Caco-2 (cell line): ENCODE results near the gene DNAH1. TPM values are rescaled to one million over a fixed set of nuclear protein-coding genes. Genes with fewer than 3 reads are reported as not detected.

Experiments used
- BruUV-seq: library from RNA; stranded (reverse); fragments of 400-500 nt; replicated peaks from 2 replicates; lab custom pipeline; 2021; lab: Mats Ljungman, UMichigan
- CTCF ChIA-PET: fragments of 300-600 bp; sonication (Branson Sonifier 250); formaldehyde crosslinking; loops from one replicate; lab custom pipeline; 2022; ENCODE audit warnings: antibody characterized with exemption; lab: Charles Lee
- POLR2A ChIA-PET: fragments of 300-600 bp; sonication (Branson Sonifier 250); formaldehyde crosslinking; loops from one replicate; lab custom pipeline; 2022; ENCODE audit warnings: antibody characterized with exemption; lab: Charles Lee
- DNase-seq, 2 experiments: peaks; one replicate each; pipeline versions ENCODE4 v3.0.0 to v3.0.0-alpha.2; 2020 to 2022
- H3K27me3 ChIP-seq: replicated peaks from 2 replicates; pipeline ENCODE4 v1.6.0; 2011; ENCODE audit warnings: low read length; ENCODE audit not compliant: control insufficient read depth, insufficient read depth
- H3K36me3 ChIP-seq: 2 replicates; pipeline ENCODE4 v1.5.1; 2011; ENCODE audit warnings: low read length; ENCODE audit not compliant: control insufficient read depth, insufficient read depth
- H3K4me1 ChIP-seq: fragments of 250-450 bp; sonication (Bioruptor Pico); 2 replicates; pipeline ENCODE4 v1.5.1; 2020; ENCODE audit warnings: mild to moderate bottlenecking
- H3K4me3 ChIP-seq: 2 replicates; pipeline ENCODE4 v1.5.1; 2011; ENCODE audit warnings: low read depth, mild to moderate bottlenecking, control low read depth, low read length
- H3K9me3 ChIP-seq: fragments of 250-450 bp; sonication (Bioruptor Pico); 2 replicates; pipeline ENCODE4 v1.5.1; 2020; ENCODE audit warnings: mild to moderate bottlenecking, moderate library complexity
- H3K27ac Mint-ChIP-seq: one replicate; pipeline ENCODE4 v1.8.0; 2022; ENCODE audit warnings: mixed read lengths; ENCODE audit not compliant: unreplicated experiment
- H3K27me3 Mint-ChIP-seq: one replicate; pipeline ENCODE4 v1.8.0; 2022; ENCODE audit warnings: mixed read lengths; ENCODE audit not compliant: insufficient read depth, unreplicated experiment
- H3K36me3 Mint-ChIP-seq: one replicate; pipeline ENCODE4 v1.8.0; 2022; ENCODE audit warnings: mild to moderate bottlenecking, mixed read lengths; ENCODE audit not compliant: insufficient read depth, unreplicated experiment
- H3K4me1 Mint-ChIP-seq: one replicate; pipeline ENCODE4 v1.8.0; 2022; ENCODE audit warnings: low read depth, mixed read lengths; ENCODE audit not compliant: unreplicated experiment
- H3K4me3 Mint-ChIP-seq: one replicate; pipeline ENCODE4 v1.8.0; 2022; ENCODE audit warnings: mild to moderate bottlenecking, moderate library complexity, mixed read lengths; ENCODE audit not compliant: unreplicated experiment
- H3K9me3 Mint-ChIP-seq: one replicate; pipeline ENCODE4 v1.8.0; 2022; ENCODE audit warnings: mixed read lengths; ENCODE audit not compliant: unreplicated experiment
- CTCF ChIP-seq, 2 experiments: fragments of 200-600 bp in 1 of 2; IDR thresholded peaks; 1 replicate in 1 of 2; 2 replicates in 1 of 2; pipeline versions ENCODE4 v1.5.1 to v1.8.0; 2011 to 2022; ENCODE audit warnings: antibody characterized with exemption in 1 of 2, control low read depth in 1 of 2, inconsistent platforms in 1 of 2, low read depth in 1 of 2, low read length in 1 of 2, mild to moderate bottlenecking in 1 of 2, moderate library complexity in 1 of 2; ENCODE audit not compliant: insufficient read depth in 1 of 2, severe bottlenecking in 1 of 2, unreplicated experiment in 1 of 2
- intact Hi-C: fragments of 100-400 bp; cut with micrococcal nuclease; formaldehyde crosslinking; loops from one replicate; pipeline ENCODE4 v1.10.0; 2022; ENCODE audit not compliant: unreplicated experiment
- total RNA-seq: library from RNA; stranded (reverse); gene quantifications from 2 replicates; pipeline ENCODE4 v1.2.3, GENCODE V29; 2022

DNAH1 gene
- total RNA-seq, 1 experiment from 2014 or later = 4.1 TPM

GRCh38 chr3:52345521-52346109 is 29.5 kb downstream of the DNAH1 start:
- Mint-ChIP-seq H3K4me3 (no peak overlapping the region), H3K4me1 (no peaks in the 10 kb centered on the region), H3K36me3 (no peaks in the 10 kb centered on the region), H3K27me3 (no peaks in the 10 kb centered on the region), H3K27ac (no peak overlapping the region), H3K9me3 (no peaks in the 10 kb centered on the region)
- Histone ChIP-seq H3K36me3 (no peaks in the 10 kb centered on the region), H3K27me3 (no peaks in the 10 kb centered on the region), H3K4me3 (no peak overlapping the region), H3K9me3 (no peaks in the 10 kb centered on the region), H3K4me1 (no peaks in the 10 kb centered on the region)
- ChIA-PET POLR2A (no interaction called here), CTCF (no interaction called here)
- no peak for DNase-seq
- BruUV-seq = no TSS peak
- intact Hi-C loops = no loop called here
- no peak for TF ChIP-seq CTCF (IDR thresholded peaks at IDR 0.05; ENCODE audit: insufficient read depth in 1 of 2, low read depth in 1 of 2, low read length in 1 of 2, severe bottlenecking in 1 of 2, unreplicated experiment in 1 of 2)

GRCh38 chr3:52346623-52347530 is 30.8 kb downstream of the DNAH1 start:
- ChIA-PET CTCF (no interaction called here), POLR2A (no interaction called here)
- no peaks in the 10 kb centered on the region for H3K27me3 Mint-ChIP-seq
- no peaks in the 10 kb centered on the region for H3K9me3 Mint-ChIP-seq
- Histone ChIP-seq H3K36me3 (no peaks in the 10 kb centered on the region), H3K9me3 (no peaks in the 10 kb centered on the region), H3K4me1 (no peaks in the 10 kb centered on the region), H3K27me3 (no peaks in the 10 kb centered on the region), H3K4me3 (no peak overlapping the region)
- H3K4me1 Mint-ChIP-seq = no peaks in the 10 kb centered on the region
- H3K36me3 Mint-ChIP-seq = no peaks in the 10 kb centered on the region
- no peak for DNase-seq
- intact Hi-C loops = no loop called here
- no TSS peak for BruUV-seq
- no peak overlapping the region for H3K4me3 Mint-ChIP-seq
- H3K27ac Mint-ChIP-seq = no peak overlapping the region
- TF ChIP-seq CTCF (IDR thresholded peaks at IDR 0.05; ENCODE audit: insufficient read depth in 1 of 2, low read depth in 1 of 2, low read length in 1 of 2, severe bottlenecking in 1 of 2, unreplicated experiment in 1 of 2) = no peak

- Histone ChIP-seq H3K36me3 (no peaks in the 10 kb centered on the region), H3K4me1 (no peaks in the 10 kb centered on the region), H3K27me3 (no peaks in the 10 kb centered on the region), H3K9me3 (no peaks in the 10 kb centered on the region), H3K4me3 (no peak overlapping the region)
- H3K27ac Mint-ChIP-seq = no peak overlapping the region
- ChIA-PET POLR2A (interaction anchor here (1.0 kb wide), 1 partner anchor 128 kb away, joined by 3 read pairs; no protein-coding TSS in a partner anchor), CTCF (interaction anchor here (0.8 to 1.0 kb wide), 2 partner anchors 9 to 37 kb away, joined by 3 read pairs; no protein-coding TSS in a partner anchor)
- intact Hi-C loops = no loop called here
- no peaks in the 10 kb centered on the region for H3K9me3 Mint-ChIP-seq
- no TSS peak for BruUV-seq
- no peaks in the 10 kb centered on the region for H3K4me1 Mint-ChIP-seq
- no peak overlapping the region for H3K4me3 Mint-ChIP-seq
- DNase-seq = no peak
- no peaks in the 10 kb centered on the region for H3K27me3 Mint-ChIP-seq
- H3K36me3 Mint-ChIP-seq = no peaks in the 10 kb centered on the region
- TF ChIP-seq CTCF (IDR thresholded peaks at IDR 0.05; ENCODE audit: insufficient read depth in 1 of 2, low read depth in 1 of 2, low read length in 1 of 2, severe bottlenecking in 1 of 2, unreplicated experiment in 1 of 2) = no peak
These were observed 31.9 kb downstream of the DNAH1 start for GRCh38 chr3:52347716-52348635.
